WTC11 (cell line): ENCODE data around the gene ITGA1.

Experiments used
- FOXJ3 ChIP-seq: sonication (generic); formaldehyde crosslinking; IDR thresholded peaks from 2 replicates; pipeline ENCODE4 v1.9.0; 2021; ENCODE audit warnings: missing genetic modification reagents, mild to moderate bottlenecking, borderline replicate concordance
- JAZF1 ChIP-seq: fragments of 250-450 bp; sonication (Bioruptor Pico); IDR thresholded peaks from 2 replicates; pipeline ENCODE4 v1.9.0; 2021; ENCODE audit warnings: moderate library complexity, mild to moderate bottlenecking, inconsistent platforms
- TEAD4 ChIP-seq: sonication (generic); formaldehyde crosslinking; IDR thresholded peaks from 2 replicates; pipeline ENCODE4 v1.8.0; 2022; ENCODE audit warnings: mild to moderate bottlenecking, missing genetic modification reagents
- TF ChIP-seq, protein P1 (sequence below): sonication (generic); formaldehyde crosslinking; conservative IDR thresholded peaks from 2 replicates; pipeline ENCODE4 v1.8.1; 2023; ENCODE audit warnings: mild to moderate bottlenecking, low read depth, missing genetic modification reagents, moderate library complexity
- TF ChIP-seq, protein P2 (sequence below): fragments of 200-600 bp; IDR thresholded peaks from 2 replicates; pipeline ENCODE4 v1.8.0; 2022; ENCODE audit warnings: antibody characterized with exemption
- TF ChIP-seq, protein P3 (sequence below): sonication (generic); formaldehyde crosslinking; IDR thresholded peaks from 2 replicates; pipeline ENCODE4 v1.8.1; 2022; ENCODE audit warnings: low read depth, mild to moderate bottlenecking, moderate library complexity, missing genetic modification reagents, borderline replicate concordance
- TF ChIP-seq, protein P4 (sequence below): sonication (generic); formaldehyde crosslinking; IDR thresholded peaks from 2 replicates; pipeline ENCODE4 v1.8.1; 2023; ENCODE audit warnings: mild to moderate bottlenecking, missing genetic modification reagents, moderate library complexity
- TF ChIP-seq, protein P5 (sequence below): sonication (generic); formaldehyde crosslinking; IDR thresholded peaks from 2 replicates; pipeline ENCODE4 v1.8.1; 2022; ENCODE audit warnings: low read depth, missing genetic modification reagents, borderline replicate concordance
- TF ChIP-seq, protein P6 (sequence below): sonication (generic); formaldehyde crosslinking; IDR thresholded peaks from 2 replicates; pipeline ENCODE4 v1.8.0; 2022; ENCODE audit warnings: missing genetic modification reagents

DNA sequence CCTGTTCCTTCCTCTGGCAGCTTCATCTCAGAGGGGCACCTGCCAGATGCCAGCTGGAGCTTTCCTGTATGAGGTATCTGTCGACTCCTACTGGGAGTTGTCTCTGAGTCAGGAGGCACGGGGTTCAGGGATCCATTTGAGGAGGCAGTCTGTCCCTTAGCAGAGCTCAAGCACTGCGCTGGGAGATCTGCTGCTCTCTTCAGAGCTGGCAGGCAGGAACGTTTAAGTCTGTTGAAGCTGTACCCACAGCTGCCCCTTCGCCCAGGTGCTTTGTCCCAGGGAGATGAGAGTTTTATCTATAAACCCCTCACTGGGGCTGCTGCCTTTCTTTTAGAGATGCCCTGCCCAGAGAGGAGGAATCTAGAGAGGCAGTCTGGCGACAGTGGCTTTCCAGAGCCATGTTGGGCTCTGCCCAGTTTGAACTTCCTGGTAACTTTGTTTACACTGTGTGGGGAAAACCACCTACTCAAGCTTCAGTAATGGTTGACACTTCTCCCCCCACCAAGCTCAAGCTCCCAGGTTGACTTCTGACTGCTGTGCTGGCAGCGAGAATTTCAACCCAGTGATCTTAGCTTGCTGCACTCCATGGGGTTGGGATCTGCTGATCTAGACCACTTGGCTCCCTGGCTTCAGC, 189.7 kb downstream of the ITGA1 start:
- TF ChIP-seq, protein P1, sequence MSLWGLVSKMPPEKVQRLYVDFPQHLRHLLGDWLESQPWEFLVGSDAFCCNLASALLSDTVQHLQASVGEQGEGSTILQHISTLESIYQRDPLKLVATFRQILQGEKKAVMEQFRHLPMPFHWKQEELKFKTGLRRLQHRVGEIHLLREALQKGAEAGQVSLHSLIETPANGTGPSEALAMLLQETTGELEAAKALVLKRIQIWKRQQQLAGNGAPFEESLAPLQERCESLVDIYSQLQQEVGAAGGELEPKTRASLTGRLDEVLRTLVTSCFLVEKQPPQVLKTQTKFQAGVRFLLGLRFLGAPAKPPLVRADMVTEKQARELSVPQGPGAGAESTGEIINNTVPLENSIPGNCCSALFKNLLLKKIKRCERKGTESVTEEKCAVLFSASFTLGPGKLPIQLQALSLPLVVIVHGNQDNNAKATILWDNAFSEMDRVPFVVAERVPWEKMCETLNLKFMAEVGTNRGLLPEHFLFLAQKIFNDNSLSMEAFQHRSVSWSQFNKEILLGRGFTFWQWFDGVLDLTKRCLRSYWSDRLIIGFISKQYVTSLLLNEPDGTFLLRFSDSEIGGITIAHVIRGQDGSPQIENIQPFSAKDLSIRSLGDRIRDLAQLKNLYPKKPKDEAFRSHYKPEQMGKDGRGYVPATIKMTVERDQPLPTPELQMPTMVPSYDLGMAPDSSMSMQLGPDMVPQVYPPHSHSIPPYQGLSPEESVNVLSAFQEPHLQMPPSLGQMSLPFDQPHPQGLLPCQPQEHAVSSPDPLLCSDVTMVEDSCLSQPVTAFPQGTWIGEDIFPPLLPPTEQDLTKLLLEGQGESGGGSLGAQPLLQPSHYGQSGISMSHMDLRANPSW: no peak
- TF ChIP-seq, protein P2, sequence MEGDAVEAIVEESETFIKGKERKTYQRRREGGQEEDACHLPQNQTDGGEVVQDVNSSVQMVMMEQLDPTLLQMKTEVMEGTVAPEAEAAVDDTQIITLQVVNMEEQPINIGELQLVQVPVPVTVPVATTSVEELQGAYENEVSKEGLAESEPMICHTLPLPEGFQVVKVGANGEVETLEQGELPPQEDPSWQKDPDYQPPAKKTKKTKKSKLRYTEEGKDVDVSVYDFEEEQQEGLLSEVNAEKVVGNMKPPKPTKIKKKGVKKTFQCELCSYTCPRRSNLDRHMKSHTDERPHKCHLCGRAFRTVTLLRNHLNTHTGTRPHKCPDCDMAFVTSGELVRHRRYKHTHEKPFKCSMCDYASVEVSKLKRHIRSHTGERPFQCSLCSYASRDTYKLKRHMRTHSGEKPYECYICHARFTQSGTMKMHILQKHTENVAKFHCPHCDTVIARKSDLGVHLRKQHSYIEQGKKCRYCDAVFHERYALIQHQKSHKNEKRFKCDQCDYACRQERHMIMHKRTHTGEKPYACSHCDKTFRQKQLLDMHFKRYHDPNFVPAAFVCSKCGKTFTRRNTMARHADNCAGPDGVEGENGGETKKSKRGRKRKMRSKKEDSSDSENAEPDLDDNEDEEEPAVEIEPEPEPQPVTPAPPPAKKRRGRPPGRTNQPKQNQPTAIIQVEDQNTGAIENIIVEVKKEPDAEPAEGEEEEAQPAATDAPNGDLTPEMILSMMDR: no peak
- no peak for TF ChIP-seq FOXJ3
- TF ChIP-seq, protein P3, sequence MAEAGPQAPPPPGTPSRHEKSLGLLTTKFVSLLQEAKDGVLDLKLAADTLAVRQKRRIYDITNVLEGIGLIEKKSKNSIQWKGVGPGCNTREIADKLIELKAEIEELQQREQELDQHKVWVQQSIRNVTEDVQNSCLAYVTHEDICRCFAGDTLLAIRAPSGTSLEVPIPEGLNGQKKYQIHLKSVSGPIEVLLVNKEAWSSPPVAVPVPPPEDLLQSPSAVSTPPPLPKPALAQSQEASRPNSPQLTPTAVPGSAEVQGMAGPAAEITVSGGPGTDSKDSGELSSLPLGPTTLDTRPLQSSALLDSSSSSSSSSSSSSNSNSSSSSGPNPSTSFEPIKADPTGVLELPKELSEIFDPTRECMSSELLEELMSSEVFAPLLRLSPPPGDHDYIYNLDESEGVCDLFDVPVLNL (CRISPR knock-in tag): no peak
- TF ChIP-seq, protein P4, sequence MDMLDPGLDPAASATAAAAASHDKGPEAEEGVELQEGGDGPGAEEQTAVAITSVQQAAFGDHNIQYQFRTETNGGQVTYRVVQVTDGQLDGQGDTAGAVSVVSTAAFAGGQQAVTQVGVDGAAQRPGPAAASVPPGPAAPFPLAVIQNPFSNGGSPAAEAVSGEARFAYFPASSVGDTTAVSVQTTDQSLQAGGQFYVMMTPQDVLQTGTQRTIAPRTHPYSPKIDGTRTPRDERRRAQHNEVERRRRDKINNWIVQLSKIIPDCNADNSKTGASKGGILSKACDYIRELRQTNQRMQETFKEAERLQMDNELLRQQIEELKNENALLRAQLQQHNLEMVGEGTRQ (CRISPR knock-in tag): no peak
- TF ChIP-seq JAZF1: no peak
- TF ChIP-seq, protein P5, sequence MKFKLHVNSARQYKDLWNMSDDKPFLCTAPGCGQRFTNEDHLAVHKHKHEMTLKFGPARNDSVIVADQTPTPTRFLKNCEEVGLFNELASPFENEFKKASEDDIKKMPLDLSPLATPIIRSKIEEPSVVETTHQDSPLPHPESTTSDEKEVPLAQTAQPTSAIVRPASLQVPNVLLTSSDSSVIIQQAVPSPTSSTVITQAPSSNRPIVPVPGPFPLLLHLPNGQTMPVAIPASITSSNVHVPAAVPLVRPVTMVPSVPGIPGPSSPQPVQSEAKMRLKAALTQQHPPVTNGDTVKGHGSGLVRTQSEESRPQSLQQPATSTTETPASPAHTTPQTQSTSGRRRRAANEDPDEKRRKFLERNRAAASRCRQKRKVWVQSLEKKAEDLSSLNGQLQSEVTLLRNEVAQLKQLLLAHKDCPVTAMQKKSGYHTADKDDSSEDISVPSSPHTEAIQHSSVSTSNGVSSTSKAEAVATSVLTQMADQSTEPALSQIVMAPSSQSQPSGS (CRISPR knock-in tag): no peak
- TF ChIP-seq, protein P6, sequence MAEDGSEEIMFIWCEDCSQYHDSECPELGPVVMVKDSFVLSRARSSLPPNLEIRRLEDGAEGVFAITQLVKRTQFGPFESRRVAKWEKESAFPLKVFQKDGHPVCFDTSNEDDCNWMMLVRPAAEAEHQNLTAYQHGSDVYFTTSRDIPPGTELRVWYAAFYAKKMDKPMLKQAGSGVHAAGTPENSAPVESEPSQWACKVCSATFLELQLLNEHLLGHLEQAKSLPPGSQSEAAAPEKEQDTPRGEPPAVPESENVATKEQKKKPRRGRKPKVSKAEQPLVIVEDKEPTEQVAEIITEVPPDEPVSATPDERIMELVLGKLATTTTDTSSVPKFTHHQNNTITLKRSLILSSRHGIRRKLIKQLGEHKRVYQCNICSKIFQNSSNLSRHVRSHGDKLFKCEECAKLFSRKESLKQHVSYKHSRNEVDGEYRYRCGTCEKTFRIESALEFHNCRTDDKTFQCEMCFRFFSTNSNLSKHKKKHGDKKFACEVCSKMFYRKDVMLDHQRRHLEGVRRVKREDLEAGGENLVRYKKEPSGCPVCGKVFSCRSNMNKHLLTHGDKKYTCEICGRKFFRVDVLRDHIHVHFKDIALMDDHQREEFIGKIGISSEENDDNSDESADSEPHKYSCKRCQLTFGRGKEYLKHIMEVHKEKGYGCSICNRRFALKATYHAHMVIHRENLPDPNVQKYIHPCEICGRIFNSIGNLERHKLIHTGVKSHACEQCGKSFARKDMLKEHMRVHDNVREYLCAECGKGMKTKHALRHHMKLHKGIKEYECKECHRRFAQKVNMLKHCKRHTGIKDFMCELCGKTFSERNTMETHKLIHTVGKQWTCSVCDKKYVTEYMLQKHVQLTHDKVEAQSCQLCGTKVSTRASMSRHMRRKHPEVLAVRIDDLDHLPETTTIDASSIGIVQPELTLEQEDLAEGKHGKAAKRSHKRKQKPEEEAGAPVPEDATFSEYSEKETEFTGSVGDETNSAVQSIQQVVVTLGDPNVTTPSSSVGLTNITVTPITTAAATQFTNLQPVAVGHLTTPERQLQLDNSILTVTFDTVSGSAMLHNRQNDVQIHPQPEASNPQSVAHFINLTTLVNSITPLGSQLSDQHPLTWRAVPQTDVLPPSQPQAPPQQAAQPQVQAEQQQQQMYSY: no peak
- TF ChIP-seq TEAD4 (CRISPR knock-in tag): no peak
